HFF-Myc (cell line): ENCODE data around the gene CROCC.
"Not testable (repeated sequence)": the region's sequence is repeated elsewhere in the genome, so short reads cannot be mapped to it uniquely, and the experiment has no call there.

ENCODE experiments used
- DNase-seq: peaks from one replicate; pipeline ENCODE4 v3.0.0-alpha.2; 2011; ENCODE audit warnings: low read depth; ENCODE audit errors: extremely low read depth
- H3K4me3 ChIP-seq: replicated peaks from 2 replicates; pipeline ENCODE4 v1.5.1; 2011; ENCODE audit warnings: low read depth, mild to moderate bottlenecking, control low read depth, low read length
- TF ChIP-seq, protein P1 (sequence below): IDR thresholded peaks from 2 replicates; pipeline ENCODE4 v1.5.1; 2012; ENCODE audit warnings: mild to moderate bottlenecking, low read depth, low read length, control low read depth; ENCODE audit errors: missing control alignments

CROCC gene

DNA sequence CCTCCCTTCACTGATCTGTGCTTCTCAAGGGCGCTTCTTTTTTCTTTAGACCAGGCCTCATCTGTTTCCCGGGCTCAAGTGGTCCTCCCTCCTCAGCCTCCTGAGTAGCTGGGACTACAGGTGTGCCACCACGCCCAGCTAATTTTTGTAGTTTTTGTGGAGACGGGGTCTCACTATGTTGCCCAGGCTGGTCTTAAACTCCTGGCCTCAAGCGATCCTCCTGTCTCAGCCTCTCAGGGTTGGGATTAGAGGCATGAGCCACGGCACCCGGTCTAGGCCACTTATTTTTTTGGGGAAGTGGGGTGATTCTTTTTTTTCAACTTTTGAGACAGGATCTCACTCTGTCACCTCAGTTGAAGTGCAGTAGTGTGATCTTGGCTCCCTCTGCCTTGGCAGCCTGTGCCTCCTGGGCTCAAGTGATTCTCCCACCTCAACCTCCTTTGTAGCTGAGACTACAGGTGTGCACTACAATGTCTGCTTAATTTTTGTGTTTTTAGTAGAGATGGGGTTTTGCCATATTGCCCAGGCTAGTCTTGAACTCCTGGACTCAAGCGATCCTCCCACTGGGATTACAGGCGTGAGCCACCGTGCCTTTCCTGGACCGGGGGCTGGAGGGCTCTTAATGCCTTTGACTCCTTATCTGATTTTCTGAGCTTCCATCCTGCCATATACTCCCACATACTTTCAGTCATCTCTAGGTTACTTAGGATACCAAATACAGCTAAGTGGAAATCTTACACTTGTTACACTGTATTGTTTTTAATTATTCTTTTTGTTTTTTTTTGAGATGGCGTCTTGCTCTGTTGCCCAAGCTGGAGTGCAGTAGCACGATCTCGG lies 39.8 kb downstream of the CROCC start:
- TF ChIP-seq, protein P1, sequence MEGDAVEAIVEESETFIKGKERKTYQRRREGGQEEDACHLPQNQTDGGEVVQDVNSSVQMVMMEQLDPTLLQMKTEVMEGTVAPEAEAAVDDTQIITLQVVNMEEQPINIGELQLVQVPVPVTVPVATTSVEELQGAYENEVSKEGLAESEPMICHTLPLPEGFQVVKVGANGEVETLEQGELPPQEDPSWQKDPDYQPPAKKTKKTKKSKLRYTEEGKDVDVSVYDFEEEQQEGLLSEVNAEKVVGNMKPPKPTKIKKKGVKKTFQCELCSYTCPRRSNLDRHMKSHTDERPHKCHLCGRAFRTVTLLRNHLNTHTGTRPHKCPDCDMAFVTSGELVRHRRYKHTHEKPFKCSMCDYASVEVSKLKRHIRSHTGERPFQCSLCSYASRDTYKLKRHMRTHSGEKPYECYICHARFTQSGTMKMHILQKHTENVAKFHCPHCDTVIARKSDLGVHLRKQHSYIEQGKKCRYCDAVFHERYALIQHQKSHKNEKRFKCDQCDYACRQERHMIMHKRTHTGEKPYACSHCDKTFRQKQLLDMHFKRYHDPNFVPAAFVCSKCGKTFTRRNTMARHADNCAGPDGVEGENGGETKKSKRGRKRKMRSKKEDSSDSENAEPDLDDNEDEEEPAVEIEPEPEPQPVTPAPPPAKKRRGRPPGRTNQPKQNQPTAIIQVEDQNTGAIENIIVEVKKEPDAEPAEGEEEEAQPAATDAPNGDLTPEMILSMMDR, result no peak
- DNase-seq, result no peak
- H3K4me3 ChIP-seq, result 0 out of 2 replicates have a peak overlapping the region, but pooled peaks have one; percentile 15

DNA sequence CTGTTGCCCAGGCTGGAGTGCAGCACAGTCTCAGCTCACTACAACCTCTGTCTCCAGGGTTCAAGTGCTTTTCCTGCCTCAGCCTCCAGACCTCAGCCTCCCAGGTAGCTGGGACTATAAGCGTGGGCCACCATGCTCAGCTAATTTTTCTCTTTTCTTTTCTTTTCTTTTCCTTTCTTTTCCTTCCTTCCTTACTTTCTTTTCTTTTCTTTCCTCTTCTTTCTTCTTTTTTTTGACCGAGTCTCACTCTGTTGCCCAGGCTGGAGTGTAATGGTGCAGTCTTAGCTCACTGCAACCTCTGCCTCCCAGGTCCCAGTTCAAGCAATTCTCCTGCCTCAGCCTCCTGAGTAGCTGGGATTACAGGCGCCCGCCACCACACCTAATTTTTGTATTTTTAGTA lies 42.4 kb downstream of the CROCC start:
- not testable (repeated sequence) for H3K4me3 ChIP-seq, DNase-seq

DNA sequence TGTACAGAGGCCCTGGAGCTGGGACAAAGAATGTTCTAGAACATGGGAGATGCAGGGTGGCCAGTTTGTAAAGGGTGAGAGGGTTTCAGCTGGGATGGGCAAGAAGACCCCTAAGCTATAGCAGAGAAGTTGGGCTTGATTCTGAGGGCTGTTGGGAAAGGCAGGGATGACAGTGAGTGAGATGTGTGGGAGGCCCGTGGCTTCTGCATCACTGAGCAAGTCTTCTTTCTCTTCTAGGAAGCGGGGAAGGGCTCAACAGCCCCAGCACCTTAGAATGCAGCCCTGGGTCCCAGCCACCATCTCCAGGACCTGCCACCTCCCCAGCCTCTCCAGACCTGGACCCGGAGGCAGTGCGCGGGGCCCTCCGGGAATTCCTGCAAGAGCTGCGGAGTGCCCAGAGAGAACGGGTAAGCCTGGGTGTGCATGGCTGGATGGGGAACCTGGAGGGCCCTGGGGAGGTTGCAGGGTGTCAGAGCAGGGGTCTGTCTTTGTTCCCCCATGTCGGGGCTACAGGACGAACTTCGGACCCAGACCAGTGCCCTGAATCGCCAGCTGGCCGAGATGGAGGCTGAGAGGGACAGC lies 43.8 kb downstream of the CROCC start:
- DNase-seq, result no peak
- TF ChIP-seq, protein P1, result no peak
- no peak overlapping the region for H3K4me3 ChIP-seq

DNA sequence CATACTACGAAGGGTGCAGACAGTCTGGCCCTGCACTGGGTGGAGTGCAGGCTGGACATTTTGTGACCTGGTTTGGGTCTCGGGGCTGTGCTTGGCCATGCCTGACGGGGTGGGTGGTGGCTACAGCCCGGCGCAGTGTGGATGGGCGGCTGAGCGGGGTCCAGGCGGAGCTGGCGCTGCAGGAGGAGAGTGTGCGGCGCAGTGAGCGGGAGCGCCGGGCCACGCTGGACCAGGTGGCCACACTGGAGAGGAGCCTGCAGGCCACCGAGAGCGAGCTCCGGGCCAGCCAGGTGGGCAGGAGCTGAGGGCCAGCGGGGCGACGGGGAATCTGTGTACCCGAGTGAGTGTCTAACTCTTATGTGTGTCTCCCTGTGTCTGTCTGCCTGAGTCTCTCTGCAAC lies 44.6 kb downstream of the CROCC start:
- no peak overlapping the region for H3K4me3 ChIP-seq
- no peak for DNase-seq
- TF ChIP-seq, protein P1, result no peak

DNA sequence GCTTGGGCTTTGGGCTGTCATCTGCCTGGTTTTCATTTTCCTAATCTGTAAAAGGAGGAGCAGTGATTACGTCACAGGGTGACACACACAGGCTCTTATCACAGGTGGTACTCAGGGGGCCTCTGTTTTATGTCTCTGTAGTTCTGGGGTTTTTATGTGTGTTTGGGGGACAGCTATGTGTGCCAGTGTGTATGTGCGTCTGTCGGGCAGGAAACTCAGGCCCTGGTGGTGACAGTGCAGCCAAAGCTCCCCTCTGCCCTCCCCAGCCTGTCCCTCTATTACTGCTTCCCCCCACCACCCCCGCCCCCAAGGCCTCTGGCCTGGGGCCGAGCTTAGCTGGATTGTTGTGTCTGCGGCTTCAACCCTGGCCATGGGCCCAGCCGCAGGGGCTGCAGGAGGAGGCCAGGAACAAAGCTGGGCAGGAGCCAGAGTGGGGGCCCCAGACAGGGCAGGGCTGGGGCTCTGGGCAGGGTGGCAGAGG lies 45.4 kb downstream of the CROCC start:
- H3K4me3 ChIP-seq, result no peak overlapping the region
- TF ChIP-seq, protein P1, result no peak
- DNase-seq, result no peak

DNA sequence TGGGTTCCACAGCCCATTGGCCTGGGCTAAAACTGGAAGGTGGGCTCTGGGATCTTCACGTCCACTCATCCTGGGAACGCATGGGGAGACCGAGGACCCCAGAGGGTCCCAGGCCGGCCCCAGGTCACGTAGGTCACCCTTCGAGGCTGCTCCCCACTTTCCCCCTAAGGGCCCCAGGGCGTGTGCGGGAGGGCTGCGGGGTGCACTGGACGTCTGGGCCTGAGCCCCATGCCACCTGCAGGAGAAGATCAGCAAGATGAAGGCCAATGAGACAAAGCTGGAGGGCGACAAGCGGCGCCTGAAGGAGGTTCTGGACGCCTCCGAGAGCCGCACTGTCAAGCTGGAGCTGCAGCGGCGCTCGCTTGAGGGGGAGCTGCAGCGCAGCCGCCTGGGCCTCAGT lies 46.2 kb downstream of the CROCC start:
- no peak for DNase-seq
- no peak overlapping the region for H3K4me3 ChIP-seq
- TF ChIP-seq, protein P1, result no peak

DNA sequence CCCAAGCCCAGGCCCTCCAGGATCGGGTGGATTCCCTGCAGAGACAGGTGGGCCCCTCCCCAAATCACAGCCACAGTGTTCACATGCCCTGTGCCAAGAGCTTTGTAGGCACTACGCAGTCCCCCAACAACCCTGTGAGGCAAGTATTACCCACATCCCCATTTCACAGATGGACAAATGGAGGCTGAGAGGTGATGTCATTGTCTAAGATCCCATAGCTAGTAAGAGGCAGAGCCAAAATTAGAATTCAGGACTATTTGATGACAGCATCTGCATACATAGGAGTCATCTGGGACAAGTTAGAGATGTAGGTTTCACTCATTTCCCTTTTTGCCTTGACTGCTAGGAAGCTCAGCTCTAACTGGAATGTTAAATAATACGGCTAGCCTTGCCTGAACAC lies 46.6 kb downstream of the CROCC start:
- DNase-seq, result no peak
- TF ChIP-seq, protein P1, result no peak

More for the DNA sequence above, 46.6 kb downstream of the CROCC start:
- H3K4me3 ChIP-seq, result no peak overlapping the region
